HG02938 (cell line): ENCODE data around the gene TBC1D17.

Experiments
- ATAC-seq: cut with Tn5 transposase; IDR thresholded peaks from one replicate; pipeline ENCODE4 v1.9.1; 2021; ENCODE audit warnings: mild to moderate bottlenecking, moderate library complexity; ENCODE audit not compliant: unreplicated experiment

The TBC1D17 gene

GRCh38 chr19:49933643-49934042 lies 56.1 kb downstream of the TBC1D17 start:
- no peak for ATAC-seq

GRCh38 chr19:49936549-49936948 lies 59.0 kb downstream of the TBC1D17 start:
- no peak for ATAC-seq

- no peak for ATAC-seq
These were observed 60.4 kb downstream of the TBC1D17 start for GRCh38 chr19:49937750-49938381.
